Measurements from ENCODE around the gene ZNF207.
"Not testable (repeated sequence)": the region's sequence is repeated elsewhere in the genome, so short reads cannot be mapped to it uniquely, and the experiment has no call there.

The ZNF207 gene

DNA sequence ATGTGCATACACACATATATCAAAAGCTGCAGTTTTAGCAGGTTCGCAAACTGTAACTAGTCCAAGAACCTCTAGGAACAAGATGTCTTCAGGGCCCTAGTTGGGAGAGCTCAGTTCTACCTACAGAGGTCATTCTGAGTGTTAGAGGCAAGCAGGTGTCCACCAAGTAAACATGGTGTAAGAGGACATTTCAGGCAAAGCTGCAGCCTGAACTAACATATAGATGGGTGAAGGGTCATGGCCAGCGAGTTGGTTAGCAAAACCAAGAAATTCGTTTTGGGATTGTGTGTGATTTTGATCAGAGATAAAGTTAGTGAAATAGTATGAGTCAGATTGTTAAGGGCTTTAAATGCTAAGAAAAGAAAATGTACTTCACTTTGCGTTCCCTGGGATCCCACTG, 32.6 kb upstream of the ZNF207 start:
- H3K4me1 ChIP-seq: no peaks in the 10 kb centered on the region

DNA sequence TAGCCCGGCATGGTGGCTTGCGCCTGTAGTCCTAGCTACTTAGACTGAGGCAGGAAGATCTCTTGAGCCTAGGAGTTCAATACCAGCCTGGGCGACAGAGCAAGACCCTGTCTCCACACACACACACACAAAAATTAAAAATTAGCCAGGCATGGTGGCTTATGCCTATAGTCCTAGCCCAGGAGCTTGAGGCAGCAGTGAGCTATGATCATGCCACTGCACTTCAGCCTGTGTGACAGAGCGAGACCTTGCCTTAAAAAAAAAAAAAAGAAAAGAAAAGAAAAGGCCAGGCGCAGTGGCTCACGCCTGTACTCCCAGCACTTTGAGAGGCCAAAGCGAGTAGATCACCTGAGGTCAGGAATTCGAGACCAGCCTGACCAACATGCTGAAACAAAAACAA, 31.9 kb upstream of the ZNF207 start:
- no peak overlapping the region for H3K4me2 ChIP-seq (ENCODE audit: low read length)
- H3K79me2 ChIP-seq: no peaks in the 10 kb centered on the region
- no peaks in the 10 kb centered on the region for H3K9me3 ChIP-seq (ENCODE audit: control insufficient read depth, low read length)
- H3K4me3 ChIP-seq (ENCODE audit: low read depth, low read length): no peak overlapping the region
- H2AFZ ChIP-seq: no peak overlapping the region
- TF ChIP-seq CTCF (IDR thresholded peaks at IDR 0.05): no peak
- no peak overlapping the region for H3K27ac ChIP-seq
- no peak overlapping the region for H3K9ac ChIP-seq
- no peaks in the 10 kb centered on the region for H3K27me3 ChIP-seq (ENCODE audit: control insufficient read depth, insufficient read depth, low read length)
- H3K36me3 ChIP-seq (ENCODE audit: control insufficient read depth, insufficient read depth, low read length): no peaks in the 10 kb centered on the region
- no peaks in the 10 kb centered on the region for H3K4me1 ChIP-seq

More for the DNA sequence above, 32.6 kb upstream of the ZNF207 start:
- Histone ChIP-seq H3K27me3 (ENCODE audit: control insufficient read depth, insufficient read depth, low read length) (no peaks in the 10 kb centered on the region), H3K9me3 (ENCODE audit: control insufficient read depth, low read length) (no peaks in the 10 kb centered on the region), H3K79me2 (no peaks in the 10 kb centered on the region), H3K9ac (no peak overlapping the region), H3K36me3 (ENCODE audit: control insufficient read depth, insufficient read depth, low read length) (no peaks in the 10 kb centered on the region), H3K27ac (no peak overlapping the region), H3K4me2 (ENCODE audit: low read length) (no peak overlapping the region), H3K4me3 (ENCODE audit: low read depth, low read length) (no peak overlapping the region), H2AFZ (no peak overlapping the region)
- no peak for TF ChIP-seq CTCF (IDR thresholded peaks at IDR 0.05)

DNA sequence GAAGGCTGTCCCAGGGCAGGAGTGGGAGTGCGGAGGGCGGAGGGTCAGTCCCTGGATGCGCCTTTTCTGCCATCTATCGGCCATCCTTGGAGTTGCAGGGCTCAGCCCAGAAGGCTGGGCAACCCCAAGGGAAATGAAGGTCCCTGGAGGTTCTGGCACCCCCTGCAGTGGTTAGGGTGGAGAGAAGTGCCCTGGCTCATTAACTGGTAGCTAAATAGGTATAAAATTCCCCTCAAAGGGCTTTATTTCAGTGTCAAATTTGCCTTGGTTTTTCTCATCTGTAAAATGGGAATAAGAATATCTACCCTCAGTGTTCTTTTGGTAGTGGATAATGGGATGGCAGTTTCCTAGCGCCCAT, 30.4 kb upstream of the ZNF207 start:
- Histone ChIP-seq H3K4me2 (ENCODE audit: low read length) (no peak overlapping the region), H3K27ac (no peak overlapping the region), H3K9me3 (ENCODE audit: control insufficient read depth, low read length) (no peaks in the 10 kb centered on the region), H3K79me2 (no peaks in the 10 kb centered on the region), H2AFZ (no peak overlapping the region), H3K9ac (no peak overlapping the region), H3K4me3 (ENCODE audit: low read depth, low read length) (no peak overlapping the region), H3K4me1 (no peaks in the 10 kb centered on the region), H3K36me3 (ENCODE audit: control insufficient read depth, insufficient read depth, low read length) (no peaks in the 10 kb centered on the region), H3K27me3 (ENCODE audit: control insufficient read depth, insufficient read depth, low read length) (no peaks in the 10 kb centered on the region)
- TF ChIP-seq CTCF (IDR thresholded peaks at IDR 0.05): peak; percentile 95

DNA sequence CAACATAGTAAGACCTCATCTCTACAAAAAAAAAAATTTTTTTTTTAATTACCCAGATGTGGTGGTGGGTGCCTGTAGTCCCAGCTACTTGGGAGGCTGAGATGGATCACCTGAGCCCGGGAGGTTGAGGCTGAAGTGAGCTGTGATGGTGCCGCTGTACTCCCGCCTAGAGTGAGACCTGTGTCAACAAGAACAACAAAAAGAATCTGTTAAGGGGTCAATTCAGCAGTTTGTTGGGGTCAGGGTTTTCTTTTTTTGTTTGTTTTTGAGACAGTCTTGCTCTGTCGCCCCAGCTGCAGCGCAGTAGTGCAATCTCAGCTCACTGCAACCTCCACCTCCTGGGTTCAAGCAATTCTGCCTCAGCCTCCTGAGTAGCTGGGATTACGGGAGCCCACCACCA, 29.9 kb upstream of the ZNF207 start:
- H3K36me3 ChIP-seq (ENCODE audit: control insufficient read depth, insufficient read depth, low read length); H3K4me3 ChIP-seq (ENCODE audit: low read depth, low read length); H3K9me3 ChIP-seq (ENCODE audit: control insufficient read depth, low read length); H3K27me3 ChIP-seq (ENCODE audit: control insufficient read depth, insufficient read depth, low read length); H3K79me2 ChIP-seq; H2AFZ ChIP-seq; H3K4me2 ChIP-seq (ENCODE audit: low read length); H3K27ac ChIP-seq; H3K9ac ChIP-seq; H3K4me1 ChIP-seq: not testable (repeated sequence)

GRCh38 chr17:32320847-32321246, 29.1 kb upstream of the ZNF207 start:
- no peaks in the 10 kb centered on the region for H3K27me3 ChIP-seq (ENCODE audit: control insufficient read depth, insufficient read depth, low read length)

More at GRCh38 chr17:32320847-32321246, 29.1 kb upstream of the ZNF207 start:
- TF ChIP-seq CTCF (IDR thresholded peaks at IDR 0.05): no peak
- Histone ChIP-seq H3K4me1 (no peaks in the 10 kb centered on the region), H3K27ac (no peak overlapping the region), H3K9me3 (ENCODE audit: control insufficient read depth, low read length) (no peaks in the 10 kb centered on the region), H3K4me3 (ENCODE audit: low read depth, low read length) (no peak overlapping the region), H2AFZ (no peak overlapping the region), H3K36me3 (ENCODE audit: control insufficient read depth, insufficient read depth, low read length) (no peaks in the 10 kb centered on the region), H3K9ac (no peak overlapping the region), H3K4me2 (ENCODE audit: low read length) (no peak overlapping the region), H3K79me2 (no peaks in the 10 kb centered on the region)

Data from parathyroid adenoma (tissue), 2 donors.